Measurements from ENCODE around the gene PPP6R2. TPM values are rescaled to one million over a fixed set of nuclear protein-coding genes. Genes with fewer than 3 reads are reported as not detected.

The PPP6R2 gene
- polyA plus RNA-seq, 2 of the 4 experiments (the other 2 are of a cell fraction): 9.6 to 14.7 TPM

DNA sequence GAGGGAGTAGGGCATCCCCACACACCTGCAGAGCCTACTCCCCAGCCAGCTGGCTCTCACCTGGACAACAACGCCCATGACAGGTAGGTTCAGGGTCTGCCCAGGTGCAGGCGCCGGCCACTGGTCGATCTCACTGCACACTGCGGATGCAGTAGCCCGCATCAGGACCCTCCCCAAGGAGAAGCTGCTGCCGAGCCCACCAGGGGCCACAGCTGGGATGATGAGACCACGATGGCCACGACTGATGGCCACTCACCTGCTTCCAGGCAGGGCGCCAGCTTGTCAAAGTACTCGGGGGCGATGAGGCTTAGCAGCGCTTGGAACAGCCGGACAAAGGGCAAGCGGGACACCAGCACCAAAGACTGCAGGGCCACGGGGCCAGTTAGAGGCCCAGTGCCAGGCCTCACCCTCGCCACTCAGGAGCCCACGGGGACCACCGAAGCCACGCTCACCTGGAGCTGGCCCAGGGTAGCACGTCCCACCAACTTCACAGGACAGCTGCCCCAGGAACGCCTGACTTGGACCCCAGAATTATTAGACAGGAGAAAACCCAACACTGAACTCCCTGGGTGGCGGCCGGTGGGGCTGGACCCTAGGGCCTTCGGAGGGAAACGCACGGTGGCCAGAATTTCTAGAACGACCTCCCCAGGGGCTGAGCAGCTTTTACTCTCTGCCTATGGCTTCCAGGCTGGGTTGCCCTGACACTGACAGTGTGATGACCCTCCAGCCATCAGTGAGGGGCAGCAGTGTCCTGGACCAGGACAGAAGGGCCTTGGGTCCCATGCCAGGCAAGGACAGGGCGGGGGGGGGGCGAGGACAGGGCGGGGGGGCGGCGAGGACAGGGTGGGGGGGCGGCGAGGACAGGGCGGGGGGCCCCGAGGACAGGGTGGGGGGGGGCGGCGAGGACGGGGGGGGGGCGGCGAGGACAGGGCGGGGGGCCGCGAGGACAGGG lies 26.7 kb upstream of the PPP6R2 start:
- TF ChIP-seq RCOR1 (IDR thresholded peaks at IDR 0.05; ENCODE audit: low read depth, low read length) (no peak), BHLHE40 (IDR thresholded peaks at IDR 0.05; ENCODE audit: low read depth, low read length) (no peak), HEYL (CRISPR knock-in tag; IDR thresholded peaks at IDR 0.05) (no peak), HDAC2 (IDR thresholded peaks at IDR 0.05) (no peak), HMGXB4 (CRISPR knock-in tag; IDR thresholded peaks at IDR 0.05; ENCODE audit: borderline replicate concordance) (no peak), ZNF302 (CRISPR knock-in tag; IDR thresholded peaks at IDR 0.05) (no peak), MYC (IDR thresholded peaks at IDR 0.05; ENCODE audit: borderline replicate concordance, low read length) (no peak), GATA3 (IDR thresholded peaks at IDR 0.05; ENCODE audit: borderline replicate concordance) (no peak), EP300 (IDR thresholded peaks at IDR 0.05) (no peak), RAD21 (conservative IDR thresholded peaks at IDR 0.05 in 1 of 2, IDR thresholded peaks at IDR 0.05 in 1 of 2) (no peak), KDM1A (IDR thresholded peaks at IDR 0.05; ENCODE audit: low read depth) (no peak), POLR2AphosphoS2 (conservative IDR thresholded peaks at IDR 0.05; ENCODE audit: low read length) (no peak), KDM5A (IDR thresholded peaks at IDR 0.05) (no peak), ZC3H11A (IDR thresholded peaks at IDR 0.05) (no peak)
- TF ChIP-seq, protein P1, sequence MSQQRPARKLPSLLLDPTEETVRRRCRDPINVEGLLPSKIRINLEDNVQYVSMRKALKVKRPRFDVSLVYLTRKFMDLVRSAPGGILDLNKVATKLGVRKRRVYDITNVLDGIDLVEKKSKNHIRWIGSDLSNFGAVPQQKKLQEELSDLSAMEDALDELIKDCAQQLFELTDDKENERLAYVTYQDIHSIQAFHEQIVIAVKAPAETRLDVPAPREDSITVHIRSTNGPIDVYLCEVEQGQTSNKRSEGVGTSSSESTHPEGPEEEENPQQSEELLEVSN (IDR thresholded peaks at IDR 0.05; ENCODE audit: borderline replicate concordance, low read depth): no peak
- Histone ChIP-seq H3K4me3 (no peak overlapping the region), H3K4me1 (0 out of 3 replicates have a peak, but pooled peaks cover 3% of the 10 kb centered on the region), H3K4me2 (no peak overlapping the region), H3K9me3 (no peaks in the 10 kb centered on the region), H3K27ac (no peak overlapping the region)
- ChIA-PET CTCF (interaction anchor here (0.7 to 3.2 kb wide), 6 partner anchors 8 to 64 kb away, joined by 3 to 19 read pairs (median 3); partner anchors contain the start of gene DENND6B), POLR2A (no interaction called here)
- ATAC-seq (no peak), DNase-seq (ENCODE audit: low read depth in 1 of 2, low spot score in 1 of 2) (no peak), FAIRE-seq (no peak)
- WGBS (ENCODE audit: missing lambda C conversion rate): 93% methylated on average over 8 of the region's 45 CpGs

GRCh38 chr22:50317178-50317577 lies 25.9 kb upstream of the PPP6R2 start:
- WGBS (ENCODE audit: missing lambda C conversion rate): 95% methylated on average over 4 of the region's 9 CpGs
- Histone ChIP-seq H3K9me3 (no peaks in the 10 kb centered on the region), H3K4me2 (no peak overlapping the region), H3K27ac (no peak overlapping the region), H3K4me3 (no peak overlapping the region), H3K4me1 (0 out of 3 replicates have a peak, but pooled peaks cover 3% of the 10 kb centered on the region)
- ChIA-PET POLR2A (no interaction called here), CTCF (interaction anchor here (0.9 to 3.2 kb wide), 5 partner anchors 10 to 64 kb away, joined by 3 to 19 read pairs (median 4); partner anchors contain the start of gene DENND6B)
- TF ChIP-seq ZFP36 (IDR thresholded peaks at IDR 0.05; ENCODE audit: borderline replicate concordance, partially characterized antibody): no peak
- TF ChIP-seq TFCP2L1 (CRISPR knock-in tag; IDR thresholded peaks at IDR 0.05): no peak
- TF ChIP-seq, protein P2, sequence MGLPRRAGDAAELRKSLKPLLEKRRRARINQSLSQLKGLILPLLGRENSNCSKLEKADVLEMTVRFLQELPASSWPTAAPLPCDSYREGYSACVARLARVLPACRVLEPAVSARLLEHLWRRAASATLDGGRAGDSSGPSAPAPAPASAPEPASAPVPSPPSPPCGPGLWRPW (IDR thresholded peaks at IDR 0.05): no peak
- no peak for TF ChIP-seq HOXA7 (CRISPR knock-in tag; IDR thresholded peaks at IDR 0.05)
- TF ChIP-seq EHF (CRISPR knock-in tag; IDR thresholded peaks at IDR 0.05): no peak
- no peak for TF ChIP-seq PBX3 (IDR thresholded peaks at IDR 0.05)
- no peak for ATAC-seq
- no peak for FAIRE-seq
- no peak for DNase-seq (ENCODE audit: low read depth in 1 of 2, low spot score in 1 of 2)

All from A549 (cell line).